ENCODE data around the gene THPO. TPM values are rescaled to one million over a fixed set of nuclear protein-coding genes. Genes with fewer than 3 reads are reported as not detected.

THPO gene
- total and polyA plus RNA-seq, 2 donors (not counting 1 experiment from before 2014, with no cell fraction given), result not detected

DNA sequence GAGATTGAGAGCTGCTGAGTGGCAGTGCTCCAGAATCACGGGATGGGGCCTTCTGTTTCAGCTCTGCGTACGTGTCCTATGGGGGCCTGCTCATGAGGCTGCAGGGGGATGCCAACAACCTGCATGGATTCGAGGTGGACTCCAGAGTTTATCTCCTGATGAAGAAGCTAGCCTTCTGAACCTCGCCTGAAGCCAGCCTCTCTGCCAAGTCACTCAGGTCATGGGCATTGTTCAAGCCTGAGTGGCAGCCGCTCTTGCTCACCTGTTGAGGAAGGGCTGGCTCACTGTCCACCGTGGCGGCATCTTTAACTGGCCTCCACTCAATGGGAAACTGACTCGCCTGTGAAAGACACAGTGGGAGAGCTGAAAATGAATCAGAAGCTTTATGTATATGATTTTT, 9.9 kb downstream of the THPO start:
- Histone ChIP-seq H3K36me3 (replicated peaks in 1 of 2; ENCODE audit: control extremely low read depth in 1 of 2, control insufficient read depth in 1 of 2, extremely low read depth in 1 of 2, insufficient read depth in 2 of 2, low read length in 1 of 2) (peaks cover 0 to 25% of the 10 kb centered on the region in 2 experiments), H3K9me3 (ENCODE audit: control extremely low read depth in 1 of 3, control insufficient read depth in 2 of 3, insufficient read depth in 1 of 3, low read length in 2 of 3) (no peaks in the 10 kb centered on the region), H2AFZ (ENCODE audit: insufficient read depth, low read depth, low read length, poor library complexity, severe bottlenecking) (no peak overlapping the region), H3K4me1 (ENCODE audit: control insufficient read depth in 2 of 2, insufficient read depth in 2 of 2, low read length in 2 of 2) (peaks cover 3 to 11% of the 10 kb centered on the region in 2 donors), H3K27ac (ENCODE audit: low read length in 2 of 2) (no peak overlapping the region), H4K20me1 (ENCODE audit: control insufficient read depth, insufficient read depth, low read length, poor library complexity, severe bottlenecking) (no peaks in the 10 kb centered on the region), H3K27me3 (replicated peaks in 1 of 4; ENCODE audit: control extremely low read depth in 1 of 4, control insufficient read depth in 3 of 4, insufficient read depth in 4 of 4, low read length in 3 of 4) (no peaks in the 10 kb centered on the region), H3K9ac (ENCODE audit: low read length) (no peak overlapping the region), H3K4me3 (ENCODE audit: control extremely low read depth in 1 of 5, extremely low read depth in 1 of 5, insufficient read depth in 1 of 5, low read depth in 2 of 5, low read length in 4 of 5) (no peak overlapping the region), H3K79me2 (ENCODE audit: control insufficient read depth, insufficient read depth, low read length) (peaks cover 4% of the 10 kb centered on the region), H3K4me2 (replicated peaks; ENCODE audit: low read depth, low read length, poor library complexity, severe bottlenecking) (no peak overlapping the region)
- TF ChIP-seq, protein P1, sequence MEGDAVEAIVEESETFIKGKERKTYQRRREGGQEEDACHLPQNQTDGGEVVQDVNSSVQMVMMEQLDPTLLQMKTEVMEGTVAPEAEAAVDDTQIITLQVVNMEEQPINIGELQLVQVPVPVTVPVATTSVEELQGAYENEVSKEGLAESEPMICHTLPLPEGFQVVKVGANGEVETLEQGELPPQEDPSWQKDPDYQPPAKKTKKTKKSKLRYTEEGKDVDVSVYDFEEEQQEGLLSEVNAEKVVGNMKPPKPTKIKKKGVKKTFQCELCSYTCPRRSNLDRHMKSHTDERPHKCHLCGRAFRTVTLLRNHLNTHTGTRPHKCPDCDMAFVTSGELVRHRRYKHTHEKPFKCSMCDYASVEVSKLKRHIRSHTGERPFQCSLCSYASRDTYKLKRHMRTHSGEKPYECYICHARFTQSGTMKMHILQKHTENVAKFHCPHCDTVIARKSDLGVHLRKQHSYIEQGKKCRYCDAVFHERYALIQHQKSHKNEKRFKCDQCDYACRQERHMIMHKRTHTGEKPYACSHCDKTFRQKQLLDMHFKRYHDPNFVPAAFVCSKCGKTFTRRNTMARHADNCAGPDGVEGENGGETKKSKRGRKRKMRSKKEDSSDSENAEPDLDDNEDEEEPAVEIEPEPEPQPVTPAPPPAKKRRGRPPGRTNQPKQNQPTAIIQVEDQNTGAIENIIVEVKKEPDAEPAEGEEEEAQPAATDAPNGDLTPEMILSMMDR (IDR thresholded peaks at IDR 0.05), result no peak
- TF ChIP-seq EZH2 (IDR thresholded peaks at IDR 0.05; ENCODE audit: borderline replicate concordance, insufficient read depth, low read depth, low read length, poor library complexity, severe bottlenecking), result no peak
- intact Hi-C loops (cut with micrococcal nuclease), result no loop called here
- H3K9me3 Mint-ChIP-seq (ENCODE audit: insufficient read depth), result no peaks in the 10 kb centered on the region
- ATAC-seq (ENCODE audit: low read depth) (no peak), DNase-seq (no peak)
- H3K27me3 Mint-ChIP-seq, result no peaks in the 10 kb centered on the region
- CTCF ChIA-PET, result interaction anchor here (0.9 to 7.4 kb wide), 4 partner anchors 10 to 146 kb away, joined by 3 to 107 read pairs (median 3); partner anchors contain the start of gene THPO
- no peak overlapping the region for H3K27ac Mint-ChIP-seq
- no peak overlapping the region for H3K4me3 Mint-ChIP-seq
- peaks cover 19% of the 10 kb centered on the region for H3K4me1 Mint-ChIP-seq
- WGBS (ENCODE audit: insufficient coverage), result 94% methylated on average over 8 of the region's 9 CpGs
- POLR2A ChIA-PET, result no interaction called here

DNA sequence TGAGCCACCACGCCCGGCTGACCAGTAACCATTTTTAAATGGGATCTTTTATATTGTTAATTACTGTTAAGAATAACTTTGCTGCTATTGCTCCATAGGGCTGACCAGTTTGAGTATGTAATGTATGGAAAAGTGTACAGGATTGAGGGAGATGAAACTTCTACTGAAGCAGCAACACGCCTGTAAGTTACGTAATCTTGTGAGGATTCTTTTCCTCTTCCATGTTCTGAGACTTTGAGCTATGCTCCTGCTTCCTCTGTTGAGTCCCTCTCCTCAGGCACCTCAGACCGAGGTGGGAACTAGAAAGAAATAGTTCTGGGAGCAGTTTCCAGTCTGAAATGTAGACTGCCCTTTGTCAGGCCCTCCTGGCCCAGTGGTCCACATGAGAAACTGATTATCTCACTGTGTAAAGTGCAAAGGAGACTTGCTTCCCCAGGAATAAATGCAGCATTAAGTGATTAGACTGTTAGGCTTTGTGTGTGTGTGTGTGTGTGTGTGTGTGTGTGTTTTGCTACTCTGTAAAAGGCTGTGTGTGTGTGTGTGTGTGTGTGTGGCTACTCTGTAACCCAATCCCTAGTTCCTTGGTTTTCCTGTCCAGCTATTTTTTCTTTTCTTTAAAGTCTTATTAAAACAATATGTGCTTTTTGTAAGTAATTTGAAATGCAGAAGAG, 11.3 kb downstream of the THPO start:
- ATAC-seq (ENCODE audit: low read depth) (no peak), DNase-seq (no peak)
- 93% methylated on average over 3 of the region's 5 CpGs for WGBS (ENCODE audit: insufficient coverage)
- Mint-ChIP-seq H3K9me3 (ENCODE audit: insufficient read depth) (no peaks in the 10 kb centered on the region), H3K27ac (no peak overlapping the region), H3K4me1 (peaks cover 20% of the 10 kb centered on the region), H3K27me3 (no peaks in the 10 kb centered on the region), H3K4me3 (no peak overlapping the region)
- peaks cover 4% of the 10 kb centered on the region for H3K79me2 ChIP-seq (ENCODE audit: control insufficient read depth, insufficient read depth, low read length)
- H3K27ac ChIP-seq (ENCODE audit: low read length in 2 of 2), result no peak overlapping the region
- H3K4me2 ChIP-seq (replicated peaks; ENCODE audit: low read depth, low read length, poor library complexity, severe bottlenecking), result no peak overlapping the region
- ChIA-PET POLR2A (no interaction called here), CTCF (interaction anchor here (0.6 to 7.4 kb wide), 3 partner anchors 13 to 410 kb away, joined by 3 to 107 read pairs (median 3); no protein-coding TSS in a partner anchor)
- no peaks in the 10 kb centered on the region for H3K9me3 ChIP-seq (ENCODE audit: control extremely low read depth in 1 of 3, control insufficient read depth in 2 of 3, insufficient read depth in 1 of 3, low read length in 2 of 3)
- no peak overlapping the region for H3K4me3 ChIP-seq (ENCODE audit: control extremely low read depth in 1 of 5, extremely low read depth in 1 of 5, insufficient read depth in 1 of 5, low read depth in 2 of 5, low read length in 4 of 5)
- H3K9ac ChIP-seq (ENCODE audit: low read length), result no peak overlapping the region
- intact Hi-C loops (cut with micrococcal nuclease), result no loop called here
- H2AFZ ChIP-seq (ENCODE audit: insufficient read depth, low read depth, low read length, poor library complexity, severe bottlenecking), result no peak overlapping the region
- peaks cover 3 to 11% of the 10 kb centered on the region in 2 donors for H3K4me1 ChIP-seq (ENCODE audit: control insufficient read depth in 2 of 2, insufficient read depth in 2 of 2, low read length in 2 of 2)
- TF ChIP-seq EZH2 (IDR thresholded peaks at IDR 0.05; ENCODE audit: borderline replicate concordance, insufficient read depth, low read depth, low read length, poor library complexity, severe bottlenecking), result no peak
- TF ChIP-seq, protein P1 (IDR thresholded peaks at IDR 0.05), result no peak
- H3K36me3 ChIP-seq (replicated peaks in 1 of 2; ENCODE audit: control extremely low read depth in 1 of 2, control insufficient read depth in 1 of 2, extremely low read depth in 1 of 2, insufficient read depth in 2 of 2, low read length in 1 of 2), result peaks cover 0 to 25% of the 10 kb centered on the region in 2 experiments
- H3K27me3 ChIP-seq (replicated peaks in 1 of 4; ENCODE audit: control extremely low read depth in 1 of 4, control insufficient read depth in 3 of 4, insufficient read depth in 4 of 4, low read length in 3 of 4), result no peaks in the 10 kb centered on the region
- H4K20me1 ChIP-seq (ENCODE audit: control insufficient read depth, insufficient read depth, low read length, poor library complexity, severe bottlenecking), result no peaks in the 10 kb centered on the region
